ENCODE data around the gene MRPS31. TPM values are rescaled to one million over a fixed set of nuclear protein-coding genes. Genes with fewer than 3 reads are reported as not detected.
"Not testable (repeated sequence)": the region's sequence is repeated elsewhere in the genome, so short reads cannot be mapped to it uniquely, and the experiment has no call there.

The MRPS31 gene
- total RNA-seq, 1 donor from 2014 or later, result 30.4 TPM

GRCh38 chr13:40792284-40793051, 21.5 kb upstream of the MRPS31 start:
- DNase-seq, result no peak
- intact Hi-C loops (cut with DNase I), result no loop called here
- no peak for ATAC-seq (ENCODE audit: poor library complexity)

- ATAC-seq (ENCODE audit: poor library complexity), result no peak
- no peak for DNase-seq
- intact Hi-C loops (cut with DNase I), result no loop called here
These were observed 19.2 kb upstream of the MRPS31 start for GRCh38 chr13:40790154-40790616.

GRCh38 chr13:40789275-40790153, 18.5 kb upstream of the MRPS31 start, which contains the start of gene SLC25A15:
SLC25A15 (plus strand) TSS chr13:40789611; CDS start chr13:40793227, 3,616 bp downstream.
- intact Hi-C loops (cut with DNase I), result no loop called here

DNA sequence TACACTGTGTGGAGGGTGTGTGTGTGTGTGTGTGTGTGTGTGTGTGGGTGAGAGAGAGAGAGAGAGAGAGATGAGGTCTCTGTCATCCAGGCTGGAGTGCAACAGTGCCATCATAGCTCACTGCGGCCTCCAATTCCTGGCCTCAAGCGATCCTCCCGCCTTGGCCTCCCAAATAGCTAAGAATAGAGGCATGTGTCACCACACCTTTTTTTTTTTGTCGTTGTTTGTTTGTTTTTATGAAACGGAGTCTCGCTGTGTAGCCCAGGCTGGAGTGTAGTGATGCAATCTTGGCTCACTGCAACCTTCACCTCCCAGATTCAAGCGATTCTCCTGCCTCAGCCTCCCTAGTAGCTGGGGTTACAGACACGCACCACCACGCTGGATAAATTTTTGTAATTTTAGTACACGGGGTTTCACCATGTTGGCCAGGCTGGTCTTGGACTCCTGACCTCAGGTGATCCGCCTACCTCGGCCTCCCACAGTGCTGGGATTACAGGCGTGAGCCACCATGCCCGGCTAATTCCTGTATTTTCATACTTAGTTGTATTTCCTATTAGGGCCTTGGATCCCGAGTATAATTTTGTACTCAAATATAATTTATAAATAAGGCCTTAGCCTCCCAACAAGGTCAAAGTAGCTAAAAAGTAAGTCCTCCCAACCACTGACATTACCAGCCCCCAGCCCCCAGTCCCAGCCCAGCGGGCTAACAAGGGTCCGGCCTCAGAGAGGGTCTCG, 17.7 kb upstream of the MRPS31 start:
- DNase-seq; intact Hi-C loops (cut with DNase I); ATAC-seq (ENCODE audit: poor library complexity): not testable (repeated sequence)

More at GRCh38 chr13:40789275-40790153, 18.5 kb upstream of the MRPS31 start, which contains the start of gene SLC25A15:
- peak; percentile 90 for DNase-seq
- ATAC-seq (ENCODE audit: poor library complexity), result peak; percentile 96

GRCh38 chr13:40787062-40787461, 16.1 kb upstream of the MRPS31 start:
- intact Hi-C loops (cut with DNase I), result no loop called here
- DNase-seq (no peak), ATAC-seq (ENCODE audit: poor library complexity) (no peak)

- DNase-seq (no peak), ATAC-seq (ENCODE audit: poor library complexity) (no peak)
- intact Hi-C loops (cut with DNase I), result no loop called here
These were observed 15.6 kb upstream of the MRPS31 start for GRCh38 chr13:40786568-40786996.

DNA sequence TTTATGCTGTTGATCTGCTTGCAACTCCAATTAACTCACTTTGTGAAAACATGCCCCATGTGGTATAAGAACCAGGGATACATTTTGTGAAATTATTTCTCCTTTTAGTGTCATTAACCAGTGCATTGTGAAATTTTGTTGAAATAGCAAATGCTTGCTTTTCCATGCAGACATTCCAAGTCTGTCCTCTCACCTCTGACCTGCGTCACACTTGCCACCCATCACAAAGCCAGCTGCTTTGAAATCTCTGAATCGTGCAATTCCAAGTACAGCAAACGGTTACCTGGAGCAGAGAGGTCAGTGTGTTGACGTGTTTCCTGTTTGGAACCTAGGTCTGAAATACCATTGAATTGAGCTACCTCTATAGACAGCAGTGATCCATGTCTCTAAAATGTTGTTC, 13.6 kb upstream of the MRPS31 start:
- ATAC-seq (ENCODE audit: poor library complexity) (no peak), DNase-seq (no peak)
- intact Hi-C loops (cut with DNase I), result no loop called here

GRCh38 chr13:40782971-40783370, 12.0 kb upstream of the MRPS31 start:
- DNase-seq; intact Hi-C loops (cut with DNase I); ATAC-seq (ENCODE audit: poor library complexity): not testable (repeated sequence)

DNA sequence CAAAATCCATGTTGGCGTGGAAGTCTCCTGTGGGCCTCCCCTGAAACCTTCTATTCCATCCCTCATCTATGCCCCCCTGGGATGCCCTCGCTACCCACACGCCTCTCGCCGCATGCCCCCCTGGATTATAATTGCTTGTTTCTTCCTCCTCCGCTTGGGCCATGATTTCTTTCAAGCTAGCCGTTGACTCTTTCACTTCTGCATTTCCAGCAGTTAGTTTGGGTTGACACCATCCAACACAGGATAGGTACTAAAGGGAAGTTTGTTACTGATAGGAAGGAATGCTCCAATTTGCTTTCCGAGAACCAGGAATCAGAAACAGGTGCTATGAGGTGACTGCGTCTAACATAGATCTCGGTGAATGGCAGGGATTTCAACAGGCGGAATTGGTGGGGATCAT, 10.7 kb upstream of the MRPS31 start:
- DNase-seq (no peak), ATAC-seq (ENCODE audit: poor library complexity) (no peak)
- intact Hi-C loops (cut with DNase I), result no loop called here

- no peak for ATAC-seq (ENCODE audit: poor library complexity)
- no peak for DNase-seq
- intact Hi-C loops (cut with DNase I), result no loop called here
These were observed 9.9 kb upstream of the MRPS31 start for GRCh38 chr13:40780822-40781401.

DNA sequence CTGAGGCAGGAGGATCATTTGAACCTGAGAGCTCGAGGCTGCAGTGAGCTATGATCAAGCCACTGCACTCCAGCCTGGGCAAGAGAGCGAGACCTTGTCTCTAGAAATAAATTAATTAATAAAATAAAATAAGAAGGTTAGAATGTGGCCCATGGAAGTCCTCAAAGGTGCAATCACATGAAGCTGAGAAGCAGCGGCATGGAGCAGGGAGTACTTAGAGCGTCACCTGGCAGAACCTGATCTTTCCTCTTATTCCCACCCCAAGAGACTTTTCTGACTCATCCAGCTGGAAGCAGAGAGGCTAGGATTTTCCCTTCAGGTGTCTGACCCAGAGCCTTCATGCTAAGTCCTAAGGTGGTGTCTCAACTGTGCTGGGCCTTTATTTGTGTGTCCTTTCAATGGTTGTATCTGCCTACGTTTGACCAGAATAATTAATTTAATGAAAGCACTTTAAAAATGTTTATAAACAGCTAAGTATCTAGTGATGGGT, 8.9 kb upstream of the MRPS31 start:
- DNase-seq, result no peak
- intact Hi-C loops (cut with DNase I), result no loop called here
- no peak for ATAC-seq (ENCODE audit: poor library complexity)

DNA sequence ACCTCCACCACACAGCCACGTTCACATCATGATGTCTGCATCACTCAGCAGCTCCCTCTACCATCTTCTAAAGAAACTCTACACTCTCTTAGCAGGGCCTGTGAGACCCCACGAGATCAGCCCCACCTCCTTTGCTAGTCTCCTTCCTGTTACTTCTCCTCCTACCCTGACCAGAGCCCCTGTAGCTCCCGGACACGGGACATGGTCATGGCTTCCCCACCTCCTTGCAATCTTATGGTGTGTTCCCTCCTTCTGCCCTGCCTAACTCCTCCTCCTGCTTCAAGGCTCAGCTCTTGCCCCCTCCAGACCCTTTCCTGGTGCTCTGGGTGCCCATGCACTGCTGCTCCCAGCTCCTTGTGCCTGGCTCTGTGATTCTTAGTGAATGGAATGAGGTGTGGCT, 8.1 kb upstream of the MRPS31 start:
- ATAC-seq (ENCODE audit: poor library complexity), result no peak
- DNase-seq, result no peak
- intact Hi-C loops (cut with DNase I), result no loop called here

DNA sequence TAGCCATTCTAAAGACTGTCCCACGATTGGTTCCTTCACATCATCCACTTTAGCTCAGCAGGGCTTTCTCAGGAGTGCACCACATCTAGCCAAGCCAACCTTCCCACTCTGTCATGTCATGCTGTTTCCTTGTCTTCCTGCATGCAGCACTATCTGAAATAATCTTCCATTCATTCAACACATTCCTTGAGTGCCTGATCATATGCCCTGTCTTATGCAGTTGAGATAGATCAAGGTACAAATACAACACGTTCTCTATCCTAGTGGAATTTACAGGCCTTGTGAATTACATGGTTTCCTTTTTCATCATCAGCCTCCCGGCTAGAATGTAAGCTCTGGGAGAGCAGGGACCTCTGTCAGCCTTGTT, 6.8 kb upstream of the MRPS31 start:
- intact Hi-C loops (cut with DNase I), result no loop called here
- ATAC-seq (ENCODE audit: poor library complexity), result no peak
- no peak for DNase-seq

- DNase-seq, result no peak
- peak; percentile 92 for ATAC-seq (ENCODE audit: poor library complexity)
- intact Hi-C loops (cut with DNase I), result no loop called here
These were observed 6.3 kb upstream of the MRPS31 start for GRCh38 chr13:40777166-40777808.

DNA sequence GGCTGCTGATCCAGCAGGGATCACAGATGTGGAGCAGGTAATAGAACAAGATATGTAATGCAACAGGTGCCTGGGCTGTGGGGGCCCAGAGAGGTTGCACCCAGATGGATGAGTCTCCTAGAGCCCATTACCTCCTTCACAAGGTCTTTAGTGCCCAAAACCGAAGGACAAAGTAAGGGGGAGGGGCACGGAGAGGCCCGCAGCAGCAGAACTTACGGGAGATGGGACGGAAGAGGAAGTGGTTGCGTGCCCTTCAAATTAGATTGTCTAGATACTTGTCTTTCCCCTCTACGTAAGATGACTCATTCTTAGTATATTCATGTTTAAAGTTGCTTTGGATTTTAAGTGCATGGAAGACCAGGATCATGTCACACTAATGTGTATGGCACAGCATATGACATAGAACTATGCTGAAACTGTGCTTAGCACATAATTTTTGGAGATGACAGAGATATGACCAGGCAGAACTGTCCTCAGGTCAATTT, 5.7 kb upstream of the MRPS31 start:
- ATAC-seq (ENCODE audit: poor library complexity) (peak; percentile 30), DNase-seq (no peak)
- intact Hi-C loops (cut with DNase I), result no loop called here

DNA sequence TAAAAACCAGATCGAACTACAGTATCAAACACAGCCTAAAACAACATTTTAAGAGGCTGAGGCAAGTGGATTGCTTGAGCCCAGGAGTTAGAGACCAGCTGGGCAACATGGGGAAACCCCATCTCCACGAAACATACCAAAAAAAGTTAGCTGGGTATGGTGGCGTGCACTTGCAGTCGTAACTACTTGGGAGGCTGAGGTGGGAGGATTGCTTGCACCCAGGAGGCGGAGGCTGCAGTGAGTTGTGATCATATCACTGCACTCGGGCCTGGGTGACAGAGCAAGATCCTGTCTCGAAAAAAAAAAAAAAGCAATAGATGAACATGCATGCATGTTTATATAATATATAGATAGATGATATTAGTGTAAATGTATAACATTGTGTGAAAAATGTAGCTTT, 5.2 kb upstream of the MRPS31 start:
- ATAC-seq (ENCODE audit: poor library complexity) (no peak), DNase-seq (no peak)
- intact Hi-C loops (cut with DNase I), result no loop called here

DNA sequence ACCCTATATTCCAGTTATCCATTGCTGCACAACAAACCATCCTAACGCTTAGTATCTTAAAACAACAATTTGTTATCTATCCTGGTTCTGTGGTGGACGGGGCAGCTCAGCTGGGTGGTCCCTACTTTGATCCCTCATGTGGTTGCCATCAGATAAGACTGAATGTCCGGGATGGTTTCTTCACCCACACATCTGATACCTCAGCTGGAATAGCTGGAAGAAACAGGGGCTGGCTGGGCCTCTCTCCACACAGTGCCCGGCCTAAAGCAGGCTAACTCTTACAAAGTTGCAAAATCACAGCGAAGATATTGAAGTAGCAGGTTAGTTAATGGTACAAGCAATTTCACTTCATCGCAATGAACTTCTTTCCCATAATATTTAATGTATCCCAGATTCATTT, 3.7 kb upstream of the MRPS31 start:
- no peak for DNase-seq
- no peak for ATAC-seq (ENCODE audit: poor library complexity)
- intact Hi-C loops (cut with DNase I), result no loop called here

All from Right ventricle myocardium superior (tissue), 1 donor.